Liver (tissue), 9 donors: Measurements from ENCODE around the gene REEP1. TPM values are rescaled to one million over a fixed set of nuclear protein-coding genes. Genes with fewer than 3 reads are reported as not detected.

ENCODE experiments used
- DNase-seq: peaks from one replicate; pipeline ENCODE4 v3.0.0-alpha.2; 2017; ENCODE audit warnings: low spot score
- H3K27ac ChIP-seq, 2 donors: one replicate each; pipeline ENCODE4 v1.7.0; 2013; ENCODE audit warnings: inconsistent platforms in 2 of 2, low read length in 2 of 2, control low read depth in 1 of 2, low read depth in 1 of 2, mild to moderate bottlenecking in 1 of 2
- H3K27me3 ChIP-seq, 4 donors: one replicate each; pipeline versions ENCODE4 v1.6.1 to v1.7.0; 2013; ENCODE audit warnings: low read length in 3 of 4, inconsistent platforms in 1 of 4, mild to moderate bottlenecking in 1 of 4, moderate library complexity in 1 of 4; ENCODE audit not compliant: control insufficient read depth in 4 of 4, insufficient read depth in 4 of 4
- H3K36me3 ChIP-seq, 4 donors: one replicate each; pipeline versions ENCODE4 v1.6.1 to v1.7.0; 2013; ENCODE audit warnings: low read length in 3 of 4, mild to moderate bottlenecking in 3 of 4, low read depth in 1 of 4, moderate library complexity in 1 of 4; ENCODE audit not compliant: control insufficient read depth in 4 of 4, insufficient read depth in 3 of 4
- H3K4me1 ChIP-seq, 4 donors: one replicate each; pipeline versions ENCODE4 v1.6.1 to v1.7.0; 2013; ENCODE audit warnings: low read length in 3 of 4, mild to moderate bottlenecking in 3 of 4, moderate library complexity in 1 of 4; ENCODE audit not compliant: control insufficient read depth in 4 of 4, insufficient read depth in 4 of 4
- H3K4me3 ChIP-seq, 3 donors: one replicate each; pipeline versions ENCODE4 v1.6.1 to v1.7.0; 2013; ENCODE audit warnings: low read length in 3 of 3, control low read depth in 1 of 3, low read depth in 1 of 3, mild to moderate bottlenecking in 1 of 3
- H3K9ac ChIP-seq, 2 donors: one replicate each; pipeline ENCODE4 v1.7.0; 2013; ENCODE audit warnings: low read length in 2 of 2, mild to moderate bottlenecking in 2 of 2, moderate library complexity in 2 of 2, control low read depth in 1 of 2, low read depth in 1 of 2
- H3K9me3 ChIP-seq, 4 donors: one replicate each; pipeline versions ENCODE4 v1.6.1 to v1.7.0; 2013; ENCODE audit warnings: low read length in 3 of 4; ENCODE audit not compliant: control insufficient read depth in 4 of 4
- CTCF ChIP-seq: fragments of 150-350 bp; IDR thresholded peaks from 2 replicates; pipeline ENCODE4 v1.5.1; 2017; ENCODE audit warnings: improper control_type of control experiment, low read depth, low read length; ENCODE audit not compliant: missing input control
- EGR1 ChIP-seq, 2 donors: IDR thresholded peaks; 2 replicates each; pipeline ENCODE4 v1.6.1; 2016 to 2018; ENCODE audit warnings: antibody characterized with exemption in 2 of 2, low read depth in 2 of 2
- FOXA1 ChIP-seq: IDR thresholded peaks from 2 replicates; pipeline ENCODE4 v1.6.1; 2016; ENCODE audit warnings: antibody characterized with exemption
- FOXA2 ChIP-seq: IDR thresholded peaks from 2 replicates; pipeline ENCODE4 v1.6.1; 2016; ENCODE audit warnings: antibody characterized with exemption
- GABPA ChIP-seq, 2 donors: IDR thresholded peaks in 1 of 2; conservative IDR thresholded peaks in 1 of 2; 2 replicates each; pipeline ENCODE4 v1.6.1; 2016; ENCODE audit warnings: antibody characterized with exemption in 2 of 2, mild to moderate bottlenecking in 1 of 2, moderate library complexity in 1 of 2
- HNF4A ChIP-seq, 2 donors: conservative IDR thresholded peaks; 2 replicates each; pipeline ENCODE4 v1.6.1; 2016; ENCODE audit warnings: antibody characterized with exemption in 2 of 2, mild to moderate bottlenecking in 2 of 2
- HNF4G ChIP-seq: IDR thresholded peaks from 2 replicates; pipeline ENCODE4 v1.6.1; 2016; ENCODE audit warnings: antibody characterized with exemption
- JUND ChIP-seq, 2 donors: IDR thresholded peaks; 2 replicates each; pipeline ENCODE4 v1.6.1; 2016; ENCODE audit warnings: antibody characterized with exemption in 2 of 2
- NR2F2 ChIP-seq: IDR thresholded peaks from 2 replicates; pipeline ENCODE4 v1.6.1; 2016; ENCODE audit warnings: antibody characterized with exemption
- RAD21 ChIP-seq, 2 donors: IDR thresholded peaks; 2 replicates each; pipeline ENCODE4 v1.6.1; 2016; ENCODE audit warnings: antibody characterized with exemption in 2 of 2, mild to moderate bottlenecking in 2 of 2
- RXRA ChIP-seq, 2 donors: IDR thresholded peaks; 2 replicates each; pipeline ENCODE4 v1.6.1; 2017 to 2018; ENCODE audit warnings: antibody characterized with exemption in 2 of 2, mild to moderate bottlenecking in 1 of 2
- SP1 ChIP-seq: IDR thresholded peaks from 2 replicates; pipeline ENCODE4 v1.6.1; 2018; ENCODE audit warnings: antibody characterized with exemption, mild to moderate bottlenecking
- TAF1 ChIP-seq: conservative IDR thresholded peaks from 2 replicates; pipeline ENCODE4 v1.6.1; 2016; ENCODE audit warnings: antibody characterized with exemption, mild to moderate bottlenecking
- YY1 ChIP-seq: IDR thresholded peaks from 2 replicates; pipeline ENCODE4 v1.6.1; 2016; ENCODE audit warnings: antibody characterized with exemption, mild to moderate bottlenecking
- WGBS: extraction: QIAGEN DNeasy Blood & Tissue Kit; methylation state at CpG from one replicate; pipeline ENCODE4 v1.1.7; 2013; 5-methylcytosine and 5-hydroxymethylcytosine counted together
- polyA plus RNA-seq, 2 donors: library from polyadenylated mRNA; stranded (reverse) in 1 of 2; unstranded in 1 of 2; fragments of 200-250 nt in 1 of 2; fragments of >200 nt in 1 of 2; fragmentation: Nextera tagmentation in 1 of 2; extraction: Ambion mirVana in 1 of 2; gene quantifications; one replicate each; pipeline versions ENCODE4 v1.2.1 to v1.2.3, GENCODE V29; 2013 to 2015
- total RNA-seq, 2 donors: library from RNA; depleted of rRNA; stranded (reverse); fragments of >200 nt; gene quantifications; one replicate each; pipeline ENCODE4 v1.2.3, GENCODE V29; 2014
- TF ChIP-seq, protein P1 (sequence below): IDR thresholded peaks from 2 replicates; pipeline ENCODE4 v1.6.1; 2016; ENCODE audit warnings: antibody characterized with exemption
- TF ChIP-seq, protein P2 (sequence below): IDR thresholded peaks from 2 replicates; pipeline ENCODE4 v1.6.1; 2016; ENCODE audit warnings: antibody characterized with exemption
- TF ChIP-seq, protein P3 (sequence below): IDR thresholded peaks from 2 replicates; pipeline ENCODE4 v1.6.1; 2016; ENCODE audit warnings: antibody characterized with exemption, mild to moderate bottlenecking
- TF ChIP-seq, protein P4 (sequence below): IDR thresholded peaks from 2 replicates; pipeline ENCODE4 v1.6.1; 2016; ENCODE audit warnings: antibody characterized with exemption
- donor health status: healthy.
- donor health status: healthy.
- donor health status: healthy.
- donor health status: healthy.
- donor health status: healthy.

REEP1 gene
- total and polyA plus RNA-seq, 4 donors = 0.46 to 1.7 (median 0.89) TPM

DNA sequence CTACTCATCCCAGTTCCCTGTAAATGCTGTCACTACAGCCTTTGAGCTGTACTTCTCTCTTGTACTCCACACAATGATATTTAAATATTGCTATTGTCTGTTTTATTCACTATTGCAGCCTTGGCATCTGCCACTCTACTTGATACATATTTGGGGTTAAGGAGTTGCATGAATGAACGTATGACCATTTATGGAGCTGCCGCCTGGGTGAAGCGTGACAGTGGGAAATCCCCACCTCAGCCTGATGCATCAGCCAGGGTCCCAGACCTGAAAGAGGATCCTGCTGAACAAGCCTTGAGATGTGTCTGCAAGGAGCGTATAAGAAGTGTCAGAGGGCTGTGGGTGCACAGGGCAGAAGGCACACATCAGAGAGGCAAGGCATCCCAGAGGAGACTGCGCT, 99.1 kb downstream of the REEP1 start:
- Histone ChIP-seq H3K27ac (no peak overlapping the region), H3K4me3 (no peak overlapping the region), H3K36me3 (no peaks in the 10 kb centered on the region), H3K4me1 (no peaks in the 10 kb centered on the region), H3K9me3 (no peaks in the 10 kb centered on the region), H3K27me3 (no peaks in the 10 kb centered on the region), H3K9ac (no peak overlapping the region)
- no peak for DNase-seq
- no peak for TF ChIP-seq RXRA (IDR thresholded peaks at IDR 0.05)
- no peak for TF ChIP-seq EGR1 (IDR thresholded peaks at IDR 0.05; ENCODE audit: low read depth in 2 of 2)
- TF ChIP-seq FOXA1 = no peak
- no peak for TF ChIP-seq GABPA (IDR thresholded peaks at IDR 0.05 in 1 of 2, conservative IDR thresholded peaks at IDR 0.05 in 1 of 2)
- no peak for TF ChIP-seq SP1
- no peak for TF ChIP-seq NR2F2
- TF ChIP-seq, protein P1, sequence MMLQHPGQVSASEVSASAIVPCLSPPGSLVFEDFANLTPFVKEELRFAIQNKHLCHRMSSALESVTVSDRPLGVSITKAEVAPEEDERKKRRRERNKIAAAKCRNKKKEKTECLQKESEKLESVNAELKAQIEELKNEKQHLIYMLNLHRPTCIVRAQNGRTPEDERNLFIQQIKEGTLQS = no peak
- TF ChIP-seq YY1 = no peak
- TF ChIP-seq HNF4G = no peak
- TF ChIP-seq CTCF = no peak
- TF ChIP-seq, protein P2, sequence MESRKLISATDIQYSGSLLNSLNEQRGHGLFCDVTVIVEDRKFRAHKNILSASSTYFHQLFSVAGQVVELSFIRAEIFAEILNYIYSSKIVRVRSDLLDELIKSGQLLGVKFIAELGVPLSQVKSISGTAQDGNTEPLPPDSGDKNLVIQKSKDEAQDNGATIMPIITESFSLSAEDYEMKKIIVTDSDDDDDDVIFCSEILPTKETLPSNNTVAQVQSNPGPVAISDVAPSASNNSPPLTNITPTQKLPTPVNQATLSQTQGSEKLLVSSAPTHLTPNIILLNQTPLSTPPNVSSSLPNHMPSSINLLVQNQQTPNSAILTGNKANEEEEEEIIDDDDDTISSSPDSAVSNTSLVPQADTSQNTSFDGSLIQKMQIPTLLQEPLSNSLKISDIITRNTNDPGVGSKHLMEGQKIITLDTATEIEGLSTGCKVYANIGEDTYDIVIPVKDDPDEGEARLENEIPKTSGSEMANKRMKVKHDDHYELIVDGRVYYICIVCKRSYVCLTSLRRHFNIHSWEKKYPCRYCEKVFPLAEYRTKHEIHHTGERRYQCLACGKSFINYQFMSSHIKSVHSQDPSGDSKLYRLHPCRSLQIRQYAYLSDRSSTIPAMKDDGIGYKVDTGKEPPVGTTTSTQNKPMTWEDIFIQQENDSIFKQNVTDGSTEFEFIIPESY = no peak
- 87% methylated on average over 5 of the region's 5 CpGs for whole genome bisulfite sequencing

- H3K36me3 ChIP-seq = no peaks in the 10 kb centered on the region
- no peak overlapping the region for H3K27ac ChIP-seq
- TF ChIP-seq SP1 (no peak), GABPA (IDR thresholded peaks at IDR 0.05 in 1 of 2, conservative IDR thresholded peaks at IDR 0.05 in 1 of 2) (no peak), FOXA1 (no peak), HNF4G (no peak), TAF1 (no peak), EGR1 (IDR thresholded peaks at IDR 0.05; ENCODE audit: low read depth in 2 of 2) (no peak), RAD21 (IDR thresholded peaks at IDR 0.05) (no peak), JUND (IDR thresholded peaks at IDR 0.05) (no peak), NR2F2 (no peak), FOXA2 (no peak), HNF4A (conservative IDR thresholded peaks at IDR 0.05) (no peak), YY1 (no peak), CTCF (no peak), RXRA (IDR thresholded peaks at IDR 0.05) (no peak)
- TF ChIP-seq, protein P3, sequence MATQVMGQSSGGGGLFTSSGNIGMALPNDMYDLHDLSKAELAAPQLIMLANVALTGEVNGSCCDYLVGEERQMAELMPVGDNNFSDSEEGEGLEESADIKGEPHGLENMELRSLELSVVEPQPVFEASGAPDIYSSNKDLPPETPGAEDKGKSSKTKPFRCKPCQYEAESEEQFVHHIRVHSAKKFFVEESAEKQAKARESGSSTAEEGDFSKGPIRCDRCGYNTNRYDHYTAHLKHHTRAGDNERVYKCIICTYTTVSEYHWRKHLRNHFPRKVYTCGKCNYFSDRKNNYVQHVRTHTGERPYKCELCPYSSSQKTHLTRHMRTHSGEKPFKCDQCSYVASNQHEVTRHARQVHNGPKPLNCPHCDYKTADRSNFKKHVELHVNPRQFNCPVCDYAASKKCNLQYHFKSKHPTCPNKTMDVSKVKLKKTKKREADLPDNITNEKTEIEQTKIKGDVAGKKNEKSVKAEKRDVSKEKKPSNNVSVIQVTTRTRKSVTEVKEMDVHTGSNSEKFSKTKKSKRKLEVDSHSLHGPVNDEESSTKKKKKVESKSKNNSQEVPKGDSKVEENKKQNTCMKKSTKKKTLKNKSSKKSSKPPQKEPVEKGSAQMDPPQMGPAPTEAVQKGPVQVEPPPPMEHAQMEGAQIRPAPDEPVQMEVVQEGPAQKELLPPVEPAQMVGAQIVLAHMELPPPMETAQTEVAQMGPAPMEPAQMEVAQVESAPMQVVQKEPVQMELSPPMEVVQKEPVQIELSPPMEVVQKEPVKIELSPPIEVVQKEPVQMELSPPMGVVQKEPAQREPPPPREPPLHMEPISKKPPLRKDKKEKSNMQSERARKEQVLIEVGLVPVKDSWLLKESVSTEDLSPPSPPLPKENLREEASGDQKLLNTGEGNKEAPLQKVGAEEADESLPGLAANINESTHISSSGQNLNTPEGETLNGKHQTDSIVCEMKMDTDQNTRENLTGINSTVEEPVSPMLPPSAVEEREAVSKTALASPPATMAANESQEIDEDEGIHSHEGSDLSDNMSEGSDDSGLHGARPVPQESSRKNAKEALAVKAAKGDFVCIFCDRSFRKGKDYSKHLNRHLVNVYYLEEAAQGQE = no peak
- TF ChIP-seq, protein P4, sequence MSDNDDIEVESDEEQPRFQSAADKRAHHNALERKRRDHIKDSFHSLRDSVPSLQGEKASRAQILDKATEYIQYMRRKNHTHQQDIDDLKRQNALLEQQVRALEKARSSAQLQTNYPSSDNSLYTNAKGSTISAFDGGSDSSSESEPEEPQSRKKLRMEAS = no peak
- TF ChIP-seq, protein P1 = no peak
- TF ChIP-seq, protein P2 = no peak
- no peak overlapping the region for H3K9ac ChIP-seq
- 75% methylated on average over 5 of the region's 5 CpGs for WGBS
- no peaks in the 10 kb centered on the region for H3K9me3 ChIP-seq
- H3K4me1 ChIP-seq = no peaks in the 10 kb centered on the region
- H3K4me3 ChIP-seq = no peak overlapping the region
- no peaks in the 10 kb centered on the region for H3K27me3 ChIP-seq
- no peak for DNase-seq
Observed at GRCh38 chr2:86237172-86237571, 100.3 kb downstream of the REEP1 start.
